Stimulated activated memory B cell treated with anti-CD40 and anti-IgM and Interleukin-4, amounts not matched to agents 10 μg/mL and 1 μg/mL and 100 μg/mL, for 72 hours (primary cell): ENCODE results near the gene SULT1C2.
"Not testable (repeated sequence)": the region's sequence is repeated elsewhere in the genome, so short reads cannot be mapped to it uniquely, and the experiment has no call there.

Experiments used
- ATAC-seq: fragments of 150-1000 bp; cut with Tn5 transposase; 2 replicates; pipeline ENCODE4 v1.10.0; 2021
- H3K27ac Mint-ChIP-seq: one replicate; pipeline ENCODE4 v1.8.0; 2022; ENCODE audit warnings: mild to moderate bottlenecking, mixed read lengths
- H3K27me3 Mint-ChIP-seq: one replicate; pipeline ENCODE4 v1.8.0; 2022; ENCODE audit warnings: mixed read lengths
- H3K36me3 Mint-ChIP-seq: one replicate; pipeline ENCODE4 v1.8.0; 2022; ENCODE audit warnings: mixed read lengths
- H3K4me1 Mint-ChIP-seq: one replicate; pipeline ENCODE4 v1.8.0; 2022; ENCODE audit warnings: mixed read lengths
- H3K4me3 Mint-ChIP-seq: one replicate; pipeline ENCODE4 v1.8.0; 2022; ENCODE audit warnings: mild to moderate bottlenecking, moderate library complexity, mixed read lengths
- H3K9me3 Mint-ChIP-seq: one replicate; pipeline ENCODE4 v1.8.0; 2022; ENCODE audit warnings: mixed read lengths

Gene SULT1C2

DNA sequence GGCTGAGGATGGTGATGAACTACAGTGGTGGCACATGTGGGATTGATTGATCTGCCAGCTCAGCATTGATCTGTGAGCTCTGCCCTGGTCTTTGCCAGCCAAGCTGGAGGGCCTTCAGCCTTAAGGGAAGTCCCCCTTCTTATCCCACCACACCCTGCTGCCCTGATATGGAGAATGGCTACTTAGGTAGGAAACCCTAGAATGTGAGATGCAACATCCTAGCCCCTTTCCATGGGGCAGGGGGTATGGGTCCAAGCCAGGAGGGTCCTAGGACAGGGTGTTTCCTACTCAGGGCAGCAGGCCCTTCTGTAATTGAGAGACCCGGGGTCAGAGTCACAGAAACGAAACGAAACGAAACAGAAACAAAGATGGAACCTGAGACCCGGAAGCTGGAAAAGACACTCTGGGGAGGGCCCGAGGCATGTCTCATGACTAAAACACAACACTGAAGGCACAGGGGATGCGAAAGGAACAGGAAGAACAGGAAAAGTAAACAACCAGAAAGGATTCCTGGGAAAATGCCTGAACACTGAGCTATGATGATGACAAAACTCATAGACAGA lies 16.9 kb upstream of the SULT1C2 start:
- no peak for ATAC-seq

DNA sequence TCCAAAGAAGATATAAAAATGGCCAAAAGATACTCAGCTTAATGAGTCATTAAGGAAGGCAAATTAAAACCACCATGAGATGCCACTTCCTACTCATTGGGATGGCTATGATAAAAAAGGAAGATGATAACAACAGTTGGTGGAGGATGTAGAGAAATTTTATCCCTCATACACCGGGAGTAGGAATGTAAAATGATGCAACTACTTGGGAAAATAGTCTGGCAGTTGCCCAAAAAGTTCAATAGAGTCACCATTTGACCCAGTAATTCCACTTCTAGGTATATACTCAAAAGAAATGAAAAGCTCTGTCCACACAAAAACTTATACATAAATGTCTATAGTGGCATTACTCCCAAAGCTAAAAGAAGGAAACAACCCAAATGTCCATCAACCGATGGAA lies 10.1 kb upstream of the SULT1C2 start:
- H3K27me3 Mint-ChIP-seq: peaks cover 9% of the 10 kb centered on the region
- H3K27ac Mint-ChIP-seq: no peak overlapping the region
- no peaks in the 10 kb centered on the region for H3K4me1 Mint-ChIP-seq
- H3K36me3 Mint-ChIP-seq: no peaks in the 10 kb centered on the region
- H3K4me3 Mint-ChIP-seq: no peak overlapping the region
- ATAC-seq: no peak
- peaks cover 3% of the 10 kb centered on the region for H3K9me3 Mint-ChIP-seq

More for the DNA sequence above, 16.9 kb upstream of the SULT1C2 start:
- Mint-ChIP-seq H3K4me1 (no peaks in the 10 kb centered on the region), H3K36me3 (no peaks in the 10 kb centered on the region), H3K4me3 (no peak overlapping the region), H3K27me3 (peaks cover 21% of the 10 kb centered on the region), H3K27ac (no peak overlapping the region), H3K9me3 (no peaks in the 10 kb centered on the region)

DNA sequence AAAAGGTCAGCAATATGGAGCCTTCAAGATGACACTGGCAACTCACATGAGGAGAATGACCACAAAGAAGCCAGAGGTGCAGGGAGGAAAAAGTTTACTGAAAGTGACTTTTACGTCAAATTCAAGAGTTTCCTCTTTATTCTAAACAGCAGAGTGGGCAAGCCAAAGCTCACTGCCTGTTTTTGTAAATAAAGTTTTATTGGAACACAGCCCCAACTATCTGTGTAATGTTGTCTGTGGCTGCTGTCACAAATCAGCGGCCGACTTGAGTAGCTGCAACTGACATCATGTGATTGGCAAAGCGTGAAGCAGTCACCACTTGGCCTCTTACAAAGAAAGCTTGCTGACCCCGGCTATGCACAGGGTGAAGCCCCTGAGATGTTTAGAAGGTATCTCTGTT lies 9.2 kb upstream of the SULT1C2 start:
- H3K36me3 Mint-ChIP-seq: no peaks in the 10 kb centered on the region
- no peaks in the 10 kb centered on the region for H3K4me1 Mint-ChIP-seq
- peaks cover 3% of the 10 kb centered on the region for H3K9me3 Mint-ChIP-seq
- H3K4me3 Mint-ChIP-seq: no peak overlapping the region
- H3K27ac Mint-ChIP-seq: no peak overlapping the region
- H3K27me3 Mint-ChIP-seq: peaks cover 9% of the 10 kb centered on the region
- ATAC-seq: no peak

DNA sequence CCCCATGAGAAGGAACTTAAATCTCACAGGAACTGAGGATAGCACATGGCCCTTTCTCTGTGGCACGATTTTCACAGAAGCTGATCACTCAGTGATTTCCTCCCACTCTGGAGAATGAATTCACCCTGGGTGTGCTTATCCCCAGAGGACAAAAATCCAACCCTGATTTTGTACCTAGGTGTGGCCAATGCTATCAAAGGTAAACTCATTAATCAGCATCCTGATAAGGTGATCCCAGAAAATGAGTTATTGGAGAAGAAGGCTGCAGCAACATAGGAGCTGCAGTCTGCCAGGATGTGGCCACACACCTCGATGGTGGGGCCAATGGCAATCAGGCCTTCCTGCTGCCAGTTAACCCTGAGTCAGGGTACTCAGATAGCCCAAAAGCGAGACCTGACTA lies 8.2 kb upstream of the SULT1C2 start:
- Mint-ChIP-seq H3K36me3 (no peaks in the 10 kb centered on the region), H3K9me3 (peaks cover 3% of the 10 kb centered on the region), H3K4me1 (no peaks in the 10 kb centered on the region), H3K4me3 (no peak overlapping the region), H3K27ac (no peak overlapping the region), H3K27me3 (peaks cover 9% of the 10 kb centered on the region)
- ATAC-seq: no peak

DNA sequence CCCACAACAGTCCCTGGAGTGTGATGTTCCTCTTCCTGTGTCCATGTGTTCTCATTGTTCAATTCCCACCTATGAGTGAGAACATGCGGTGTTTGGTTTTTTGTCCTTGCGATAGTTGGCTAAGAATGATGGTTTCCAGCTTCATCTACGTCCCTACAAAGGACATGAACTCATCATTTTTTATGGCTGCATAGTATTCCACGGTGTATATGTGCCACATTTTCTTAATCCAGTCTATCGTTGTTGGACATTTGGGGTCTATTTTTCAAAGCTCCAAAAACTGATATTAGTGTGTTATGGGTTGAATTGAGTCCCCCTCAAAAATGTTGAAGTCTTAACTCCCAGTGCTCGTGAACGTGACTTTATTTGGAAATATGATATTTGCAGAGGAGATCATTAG lies 4.1 kb upstream of the SULT1C2 start:
- peaks cover 11% of the 10 kb centered on the region for H3K27me3 Mint-ChIP-seq
- H3K4me3 Mint-ChIP-seq, H3K9me3 Mint-ChIP-seq, H3K27ac Mint-ChIP-seq, ATAC-seq, H3K4me1 Mint-ChIP-seq, H3K36me3 Mint-ChIP-seq: not testable (repeated sequence)

DNA sequence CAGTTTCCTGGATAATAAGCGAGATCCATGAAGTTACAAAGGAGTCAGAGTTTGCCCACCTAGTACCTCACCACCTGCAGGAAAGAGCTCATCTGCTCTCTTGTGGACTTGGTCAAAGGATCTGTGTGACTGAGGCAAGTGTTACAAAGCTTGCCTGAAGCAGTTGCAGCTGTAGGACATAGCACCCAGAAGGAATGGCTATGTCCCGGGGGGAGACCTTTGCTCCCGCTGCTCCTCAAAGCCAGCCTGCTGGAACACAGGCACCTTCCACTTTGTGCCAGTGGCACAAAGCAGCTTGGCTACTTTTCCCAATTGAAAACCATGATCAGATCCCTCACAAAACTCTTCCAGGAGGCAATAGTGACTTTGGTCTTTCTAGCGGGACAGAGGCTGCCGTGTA lies 3.1 kb upstream of the SULT1C2 start:
- Mint-ChIP-seq H3K27me3 (peaks cover 11% of the 10 kb centered on the region), H3K4me3 (no peak overlapping the region), H3K4me1 (no peaks in the 10 kb centered on the region), H3K27ac (no peak overlapping the region), H3K36me3 (no peaks in the 10 kb centered on the region), H3K9me3 (peaks cover 7% of the 10 kb centered on the region)
- no peak for ATAC-seq

DNA sequence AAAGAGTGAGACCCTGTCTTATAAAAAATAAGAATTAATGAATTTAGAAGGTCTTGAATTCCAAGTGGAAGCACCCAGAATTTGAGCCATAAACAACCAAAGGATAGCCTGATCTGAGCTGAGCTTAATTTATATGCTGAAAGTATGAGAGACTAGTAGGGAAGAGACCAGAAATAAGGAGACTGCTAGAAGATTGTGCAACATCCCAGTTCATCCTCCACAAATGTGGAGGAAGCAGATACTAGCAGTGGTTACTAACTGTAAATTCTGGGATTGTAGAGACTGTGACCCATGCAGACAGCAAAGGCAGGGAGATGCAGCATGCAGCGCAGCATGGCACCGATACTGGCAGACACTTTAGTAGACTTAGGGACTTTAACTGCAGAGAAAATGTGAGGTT lies 1.5 kb upstream of the SULT1C2 start:
- Mint-ChIP-seq H3K4me1 (no peaks in the 10 kb centered on the region), H3K27me3 (peaks cover 11% of the 10 kb centered on the region), H3K36me3 (no peaks in the 10 kb centered on the region), H3K4me3 (no peak overlapping the region), H3K9me3 (peaks cover 7% of the 10 kb centered on the region), H3K27ac (no peak overlapping the region)
- no peak for ATAC-seq

DNA sequence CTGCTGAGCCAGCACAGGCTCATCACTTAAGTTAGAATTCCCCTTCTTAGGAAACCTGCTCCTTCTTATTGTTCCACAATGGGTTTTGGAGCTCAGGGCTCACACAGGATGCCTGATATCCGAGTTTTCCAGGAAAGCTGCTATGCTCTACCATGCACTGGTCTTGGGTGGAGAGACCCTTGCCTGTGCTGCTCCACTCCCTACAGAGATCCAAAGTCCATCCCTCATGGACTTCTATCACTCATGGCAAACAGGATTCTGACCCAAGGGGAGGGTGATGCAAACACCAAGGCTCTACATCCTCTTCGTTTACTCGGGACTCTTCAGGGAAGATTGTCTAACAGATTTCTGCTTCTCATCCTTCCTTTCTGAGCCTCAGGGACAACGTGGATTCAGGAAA lies 5.2 kb downstream of the SULT1C2 start:
- peaks cover 3% of the 10 kb centered on the region for H3K9me3 Mint-ChIP-seq

DNA sequence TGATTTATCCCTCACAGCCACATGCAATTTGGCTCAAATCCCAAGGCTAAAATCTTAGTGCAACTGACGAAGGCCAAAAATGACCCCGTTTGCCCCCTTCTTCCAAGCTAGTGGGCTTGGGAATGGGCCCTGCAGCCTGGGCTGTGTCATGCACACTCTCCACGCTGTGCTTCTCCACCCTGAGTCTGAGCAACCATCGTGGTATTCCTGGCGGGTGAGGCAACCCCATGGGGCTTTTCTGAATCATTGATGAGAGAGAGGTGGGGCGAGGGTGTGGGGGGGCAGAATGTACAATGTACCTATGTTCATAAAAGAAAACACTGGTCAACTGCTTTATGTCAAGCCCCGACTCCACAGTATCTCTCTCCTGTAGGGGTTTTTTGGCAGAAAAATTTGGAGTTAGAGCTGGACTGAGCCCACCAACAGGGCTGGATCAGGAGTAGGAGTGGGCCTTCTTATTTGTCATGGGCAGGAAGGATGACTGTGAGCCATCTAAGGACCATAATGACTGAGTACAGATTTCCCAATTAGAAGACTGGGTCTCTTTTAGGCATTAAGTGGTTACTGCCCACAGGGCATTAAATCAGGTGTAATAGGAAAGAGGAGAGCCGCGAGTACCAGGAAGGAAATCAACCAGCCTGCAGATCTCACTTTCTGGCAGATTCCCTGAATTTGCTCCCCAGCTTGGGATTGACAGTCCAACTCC lies 8.9 kb downstream of the SULT1C2 start:
- Mint-ChIP-seq H3K9me3 (no peaks in the 10 kb centered on the region), H3K4me1 (no peaks in the 10 kb centered on the region), H3K36me3 (no peaks in the 10 kb centered on the region), H3K27ac (no peak overlapping the region), H3K27me3 (peaks cover 22% of the 10 kb centered on the region), H3K4me3 (no peak overlapping the region)
- ATAC-seq: no peak

More for the DNA sequence above, 5.2 kb downstream of the SULT1C2 start:
- Mint-ChIP-seq H3K4me1 (no peaks in the 10 kb centered on the region), H3K36me3 (no peaks in the 10 kb centered on the region), H3K27me3 (peaks cover 13% of the 10 kb centered on the region), H3K27ac (no peak overlapping the region), H3K4me3 (no peak overlapping the region)
- no peak for ATAC-seq

DNA sequence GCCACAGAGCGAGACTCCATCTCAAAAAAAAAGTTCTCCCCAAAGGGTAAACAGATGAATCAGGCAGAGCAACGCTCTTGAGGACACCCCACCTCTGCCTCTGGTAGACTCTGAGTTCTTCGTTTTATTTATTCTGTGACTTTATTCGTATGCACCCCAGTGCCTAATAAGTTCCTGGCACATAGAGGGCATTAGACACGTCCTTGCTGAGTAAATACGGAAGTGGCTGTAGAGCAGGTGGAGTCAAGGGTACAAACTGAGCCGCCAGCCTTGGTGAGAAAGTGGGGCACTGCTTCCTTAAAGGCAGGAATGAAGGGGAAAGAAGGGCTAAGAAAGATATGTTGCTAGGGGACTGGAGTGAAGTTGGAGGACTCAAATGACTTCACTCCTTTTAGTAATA lies 12.9 kb downstream of the SULT1C2 start:
- Mint-ChIP-seq H3K4me3 (no peak overlapping the region), H3K4me1 (no peaks in the 10 kb centered on the region), H3K27me3 (peaks cover 22% of the 10 kb centered on the region), H3K27ac (no peak overlapping the region), H3K36me3 (no peaks in the 10 kb centered on the region), H3K9me3 (no peaks in the 10 kb centered on the region)
- ATAC-seq: no peak

DNA sequence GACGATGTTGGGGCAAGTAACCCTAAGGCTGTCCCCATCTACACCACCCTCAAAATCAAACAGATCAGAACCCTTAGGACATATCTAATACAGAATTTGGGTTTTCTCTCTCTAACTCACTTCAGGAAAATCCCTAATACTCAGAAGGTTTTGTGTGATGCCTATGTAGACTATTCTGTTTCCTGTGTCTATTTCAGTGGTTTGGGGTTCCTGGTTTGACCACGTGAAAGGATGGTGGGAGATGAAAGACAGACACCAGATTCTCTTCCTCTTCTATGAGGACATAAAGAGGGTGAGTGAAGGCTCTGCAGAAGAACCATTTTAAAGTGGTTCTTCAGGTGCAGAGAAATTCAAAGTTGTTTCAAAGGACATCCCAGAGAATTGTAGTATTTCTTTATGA lies 16.3 kb downstream of the SULT1C2 start:
- peak; percentile 4 for ATAC-seq
- H3K36me3 Mint-ChIP-seq: no peaks in the 10 kb centered on the region
- no peaks in the 10 kb centered on the region for H3K9me3 Mint-ChIP-seq
- no peak overlapping the region for H3K27ac Mint-ChIP-seq
- H3K4me1 Mint-ChIP-seq: no peaks in the 10 kb centered on the region
- H3K4me3 Mint-ChIP-seq: no peak overlapping the region
- H3K27me3 Mint-ChIP-seq: peaks cover 7% of the 10 kb centered on the region

DNA sequence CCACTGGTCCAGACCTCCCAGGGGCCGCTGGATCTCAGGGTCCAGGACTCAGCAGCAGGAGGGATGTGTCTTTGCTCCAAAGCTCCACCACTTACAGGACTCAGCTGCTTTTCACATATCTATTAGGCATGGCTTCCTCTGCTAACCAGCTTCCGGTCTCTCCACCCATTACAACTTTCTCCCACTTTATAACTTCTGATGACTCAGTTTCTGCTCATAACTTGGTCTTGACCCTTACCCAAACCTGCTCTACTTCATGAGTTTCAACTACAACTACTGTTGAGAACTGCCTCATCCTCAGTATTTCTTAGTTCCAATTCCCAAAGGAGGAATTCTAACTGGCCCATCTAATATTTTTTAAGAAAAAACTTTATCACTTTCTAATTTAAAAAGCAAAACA lies 17.2 kb downstream of the SULT1C2 start:
- no peak overlapping the region for H3K4me3 Mint-ChIP-seq
- peaks cover 5% of the 10 kb centered on the region for H3K27me3 Mint-ChIP-seq
- ATAC-seq: no peak
- H3K4me1 Mint-ChIP-seq: no peaks in the 10 kb centered on the region
- no peak overlapping the region for H3K27ac Mint-ChIP-seq
- no peaks in the 10 kb centered on the region for H3K36me3 Mint-ChIP-seq
- H3K9me3 Mint-ChIP-seq: no peaks in the 10 kb centered on the region

DNA sequence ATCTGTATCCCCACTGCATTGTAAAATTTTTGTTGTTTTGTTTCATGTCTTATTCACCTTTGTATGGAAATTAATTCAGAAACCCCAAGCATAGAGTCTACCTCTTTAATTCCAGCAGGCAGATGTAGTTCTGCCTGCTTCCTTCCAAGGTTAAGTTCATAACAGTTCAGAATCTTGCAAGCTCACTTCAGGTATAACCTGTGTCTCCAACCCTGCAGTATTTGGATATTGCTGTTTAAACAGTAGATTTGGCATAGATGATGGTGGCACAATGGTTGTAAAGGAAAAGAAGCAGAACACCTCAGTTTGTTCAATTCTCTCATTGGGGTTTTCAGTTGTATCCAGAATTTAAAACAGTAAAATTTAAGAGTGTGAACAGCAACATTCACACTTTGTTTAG lies 21.2 kb downstream of the SULT1C2 start:
- Mint-ChIP-seq H3K9me3 (peaks cover 2% of the 10 kb centered on the region), H3K4me1 (no peaks in the 10 kb centered on the region), H3K36me3 (no peaks in the 10 kb centered on the region), H3K4me3 (no peak overlapping the region), H3K27ac (no peak overlapping the region), H3K27me3 (no peaks in the 10 kb centered on the region)
- ATAC-seq: no peak

DNA sequence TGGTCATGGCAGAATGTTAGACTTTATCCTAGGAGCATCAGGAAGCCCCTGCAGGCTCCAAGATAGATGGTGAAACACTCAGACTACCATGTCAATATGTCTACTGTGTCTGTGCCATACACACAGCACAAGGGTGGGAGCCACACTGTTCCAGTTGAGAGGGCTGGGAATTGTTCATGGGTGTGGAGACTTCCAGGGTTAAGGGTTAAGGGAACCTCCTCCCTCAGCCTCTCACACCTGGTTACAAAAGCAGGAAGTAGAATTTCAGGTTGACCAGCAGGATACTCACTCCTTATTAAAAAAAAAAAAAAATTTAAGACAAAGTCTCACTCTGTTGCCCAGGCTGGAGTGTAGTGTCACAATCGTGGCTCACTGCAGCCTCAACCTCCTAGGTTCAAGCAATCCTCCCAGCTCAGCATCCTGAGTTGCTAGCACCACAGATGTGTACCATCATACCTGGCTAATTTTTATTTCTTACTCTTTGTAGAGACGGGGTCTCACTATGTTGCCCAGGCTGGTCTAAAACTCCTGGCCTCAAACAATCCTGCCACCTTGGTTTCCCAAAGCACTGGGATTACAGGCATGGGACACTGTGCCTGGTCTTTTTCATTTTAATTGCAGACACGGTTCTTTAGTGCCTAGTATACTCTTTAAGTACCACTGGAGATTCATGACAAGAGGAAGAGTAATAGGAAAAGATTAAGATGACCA lies 26.0 kb downstream of the SULT1C2 start:
- Mint-ChIP-seq H3K36me3 (no peaks in the 10 kb centered on the region), H3K27ac (no peak overlapping the region), H3K27me3 (peaks cover 8% of the 10 kb centered on the region), H3K4me3 (no peak overlapping the region), H3K9me3 (peaks cover 2% of the 10 kb centered on the region), H3K4me1 (no peaks in the 10 kb centered on the region)
- ATAC-seq: no peak

DNA sequence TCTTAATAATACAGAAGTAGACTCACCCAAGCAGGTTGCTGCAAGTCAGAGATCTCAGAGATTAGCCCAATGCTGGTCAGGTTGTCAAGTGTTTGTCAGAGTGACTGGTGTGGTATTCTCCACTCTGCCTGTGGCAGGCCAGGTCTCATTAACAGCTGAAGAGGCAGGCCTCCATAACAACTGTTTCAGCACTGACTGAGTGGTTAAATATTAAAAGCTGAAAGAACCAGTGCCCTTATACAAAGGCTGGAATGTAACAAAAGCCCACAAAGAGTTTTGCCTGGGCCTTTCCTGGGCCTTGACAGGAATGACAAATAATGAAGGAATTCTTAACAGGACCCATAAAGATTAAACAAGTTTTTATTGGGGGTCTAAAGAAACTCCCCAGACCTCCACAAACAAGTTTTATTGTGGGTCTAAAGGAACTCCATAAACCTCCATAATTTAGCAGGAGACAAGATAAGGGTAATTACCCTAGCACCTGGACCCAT lies 26.8 kb downstream of the SULT1C2 start:
- no peak for ATAC-seq
- Mint-ChIP-seq H3K36me3 (no peaks in the 10 kb centered on the region), H3K4me3 (no peak overlapping the region), H3K27me3 (peaks cover 8% of the 10 kb centered on the region), H3K9me3 (peaks cover 2% of the 10 kb centered on the region), H3K4me1 (no peaks in the 10 kb centered on the region), H3K27ac (no peak overlapping the region)

DNA sequence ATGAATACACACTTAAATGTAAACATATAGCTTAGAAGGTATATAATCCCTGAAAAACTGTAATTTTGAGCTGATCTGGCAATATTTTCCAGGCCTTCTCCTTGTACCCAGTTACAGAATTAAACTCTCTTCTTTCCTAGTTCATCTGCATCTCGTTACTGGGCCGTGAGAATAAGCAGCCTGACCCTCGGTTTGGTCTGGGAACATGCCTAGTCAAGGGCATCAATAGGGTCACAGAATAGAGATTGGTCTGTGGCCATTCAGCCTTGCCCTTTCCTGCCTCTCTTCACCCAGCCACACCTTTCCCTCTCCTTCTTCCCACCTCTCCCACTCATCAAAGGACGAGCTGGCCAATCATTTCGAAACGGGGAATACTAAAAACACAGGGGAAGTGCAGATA lies 27.3 kb downstream of the SULT1C2 start:
- no peak overlapping the region for H3K4me3 Mint-ChIP-seq
- peaks cover 8% of the 10 kb centered on the region for H3K27me3 Mint-ChIP-seq
- no peaks in the 10 kb centered on the region for H3K36me3 Mint-ChIP-seq
- ATAC-seq: no peak
- H3K4me1 Mint-ChIP-seq: no peaks in the 10 kb centered on the region
- H3K9me3 Mint-ChIP-seq: peaks cover 2% of the 10 kb centered on the region
- no peak overlapping the region for H3K27ac Mint-ChIP-seq
